AG04450 (cell line): Measurements from ENCODE around the gene MSLN. TPM values are rescaled to one million over a fixed set of nuclear protein-coding genes. Genes with fewer than 3 reads are reported as not detected.
A peak's percentile ranks its signal among the peaks of the same experiment; 100 is the strongest.

Source experiments
- CTCF ChIA-PET: fragments of 300-600, 350-600 bp; formaldehyde crosslinking; extraction: SDS; loops from one replicate; lab custom pipeline; 2022; ENCODE audit warnings: antibody characterized with exemption, inconsistent platforms; lab: Charles Lee
- POLR2A ChIA-PET: fragments of 350-600 bp; formaldehyde crosslinking; extraction: SDS; loops from one replicate; lab custom pipeline; 2021; ENCODE audit warnings: antibody characterized with exemption, inconsistent platforms; lab: Yijun Ruan, JAX
- DNase-seq: peaks from one replicate; pipeline ENCODE4 v3.0.0-alpha.2; 2011; ENCODE audit warnings: low read depth, low spot score
- H3K27ac ChIP-seq: one replicate; pipeline ENCODE4 v1.5.1; 2012; ENCODE audit warnings: low read depth, low read length, control low read depth
- H3K27me3 ChIP-seq: one replicate; pipeline ENCODE4 v1.6.0; 2012; ENCODE audit warnings: low read length; ENCODE audit not compliant: control insufficient read depth, insufficient read depth
- H3K4me3 ChIP-seq: 2 replicates; pipeline ENCODE4 v1.5.1; 2011; ENCODE audit warnings: mild to moderate bottlenecking, low read depth, low read length, control low read depth
- H3K9me3 ChIP-seq: 2 replicates; pipeline ENCODE4 v1.5.1; 2012; ENCODE audit warnings: low read length; ENCODE audit not compliant: control insufficient read depth, insufficient read depth
- polyA plus RNA-seq: library from polyadenylated mRNA; depleted of rRNA; stranded (reverse); fragments of >200 nt; gene quantifications from 2 replicates; pipeline ENCODE4 v1.2.3, GENCODE V29; 2011
- TF ChIP-seq, protein P1 (sequence below): IDR thresholded peaks from 2 replicates; pipeline ENCODE4 v1.5.1; 2011; ENCODE audit warnings: low read depth, low read length, control low read depth, inconsistent platforms

Gene MSLN
- polyA plus RNA-seq, 1 experiment = 0.11 TPM

DNA sequence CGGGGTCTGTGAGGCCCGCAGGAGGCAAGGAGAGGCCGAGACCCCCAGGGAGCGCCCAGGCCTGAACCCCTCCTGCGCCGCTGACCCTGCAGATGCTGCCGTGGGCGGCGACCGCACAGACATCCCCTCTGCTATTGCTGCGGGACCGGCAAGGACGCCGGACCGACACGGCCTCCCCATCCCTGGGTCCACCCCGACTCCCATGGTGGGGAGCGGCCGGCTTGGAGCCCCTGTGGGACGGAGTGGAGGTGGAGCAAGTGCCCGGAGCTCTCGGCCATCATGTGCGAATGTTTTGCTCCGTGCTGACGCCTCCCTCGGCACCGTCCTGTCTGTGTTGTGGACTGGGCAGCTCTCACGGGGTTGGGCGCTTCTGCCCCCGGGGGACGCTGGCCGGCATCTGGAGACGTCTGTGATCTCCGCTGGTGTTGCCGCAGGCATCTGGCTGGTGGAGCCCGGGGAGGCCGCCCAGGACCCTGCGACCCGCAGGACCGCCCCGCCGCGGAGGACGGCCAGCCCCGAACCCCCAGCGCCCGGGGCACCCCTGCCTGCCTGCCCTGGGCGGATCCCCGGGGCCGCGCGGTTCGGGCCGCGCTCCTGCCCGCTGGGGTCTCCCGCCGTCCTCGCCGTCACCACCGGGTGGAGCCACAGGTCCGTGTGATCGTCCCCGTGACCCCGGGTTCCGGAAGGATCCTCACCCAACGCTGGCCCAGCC, 52.8 kb downstream of the MSLN start:
- Histone ChIP-seq H3K27ac (no peak overlapping the region), H3K9me3 (peaks cover 28% of the 10 kb centered on the region), H3K27me3 (peaks cover 18% of the 10 kb centered on the region), H3K4me3 (peak overlapping the region; percentile 27; the same call in 1 of the 2 replicates)
- TF ChIP-seq, protein P1, sequence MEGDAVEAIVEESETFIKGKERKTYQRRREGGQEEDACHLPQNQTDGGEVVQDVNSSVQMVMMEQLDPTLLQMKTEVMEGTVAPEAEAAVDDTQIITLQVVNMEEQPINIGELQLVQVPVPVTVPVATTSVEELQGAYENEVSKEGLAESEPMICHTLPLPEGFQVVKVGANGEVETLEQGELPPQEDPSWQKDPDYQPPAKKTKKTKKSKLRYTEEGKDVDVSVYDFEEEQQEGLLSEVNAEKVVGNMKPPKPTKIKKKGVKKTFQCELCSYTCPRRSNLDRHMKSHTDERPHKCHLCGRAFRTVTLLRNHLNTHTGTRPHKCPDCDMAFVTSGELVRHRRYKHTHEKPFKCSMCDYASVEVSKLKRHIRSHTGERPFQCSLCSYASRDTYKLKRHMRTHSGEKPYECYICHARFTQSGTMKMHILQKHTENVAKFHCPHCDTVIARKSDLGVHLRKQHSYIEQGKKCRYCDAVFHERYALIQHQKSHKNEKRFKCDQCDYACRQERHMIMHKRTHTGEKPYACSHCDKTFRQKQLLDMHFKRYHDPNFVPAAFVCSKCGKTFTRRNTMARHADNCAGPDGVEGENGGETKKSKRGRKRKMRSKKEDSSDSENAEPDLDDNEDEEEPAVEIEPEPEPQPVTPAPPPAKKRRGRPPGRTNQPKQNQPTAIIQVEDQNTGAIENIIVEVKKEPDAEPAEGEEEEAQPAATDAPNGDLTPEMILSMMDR = peak; percentile 54
- ChIA-PET CTCF (interaction anchor here (0.7 to 1.1 kb wide), 2 partner anchors 243 to 290 kb away, joined by 3 read pairs; no protein-coding TSS in a partner anchor), POLR2A (no interaction called here)
- DNase-seq = no peak

DNA sequence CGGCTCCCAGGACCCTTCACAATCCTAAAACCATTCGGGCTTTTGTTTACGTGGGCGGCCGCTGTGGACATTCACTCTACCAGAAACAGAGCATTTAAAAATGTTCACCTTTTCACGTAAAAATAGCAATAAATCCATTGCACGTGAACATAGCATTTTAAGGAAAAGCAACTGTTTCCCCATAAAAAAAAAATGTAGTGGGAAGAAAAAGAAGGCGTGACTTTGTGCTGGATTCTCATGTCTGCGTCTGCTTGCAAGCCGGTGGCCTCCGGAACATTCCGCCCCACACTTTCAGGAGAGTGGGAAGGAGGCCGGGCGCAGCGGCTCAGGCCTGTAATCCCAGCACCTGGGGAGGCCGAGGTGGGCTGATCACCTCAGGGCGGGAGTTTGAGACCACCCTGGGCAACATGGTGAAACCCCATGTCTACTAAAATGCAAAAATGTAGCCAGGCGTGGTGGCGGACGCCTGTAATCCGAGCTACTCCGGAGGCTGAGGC, 53.4 kb downstream of the MSLN start:
- DNase-seq = no peak
- ChIA-PET CTCF (interaction anchor here (0.8 to 2.1 kb wide), 2 partner anchors 241 to 243 kb away, joined by 3 to 11 read pairs; no protein-coding TSS in a partner anchor), POLR2A (no interaction called here)
- peaks cover 19% of the 10 kb centered on the region for H3K27me3 ChIP-seq
- H3K4me3 ChIP-seq = no peak overlapping the region
- H3K27ac ChIP-seq = no peak overlapping the region
- TF ChIP-seq, protein P1 = no peak
- H3K9me3 ChIP-seq = peaks cover 22% of the 10 kb centered on the region

DNA sequence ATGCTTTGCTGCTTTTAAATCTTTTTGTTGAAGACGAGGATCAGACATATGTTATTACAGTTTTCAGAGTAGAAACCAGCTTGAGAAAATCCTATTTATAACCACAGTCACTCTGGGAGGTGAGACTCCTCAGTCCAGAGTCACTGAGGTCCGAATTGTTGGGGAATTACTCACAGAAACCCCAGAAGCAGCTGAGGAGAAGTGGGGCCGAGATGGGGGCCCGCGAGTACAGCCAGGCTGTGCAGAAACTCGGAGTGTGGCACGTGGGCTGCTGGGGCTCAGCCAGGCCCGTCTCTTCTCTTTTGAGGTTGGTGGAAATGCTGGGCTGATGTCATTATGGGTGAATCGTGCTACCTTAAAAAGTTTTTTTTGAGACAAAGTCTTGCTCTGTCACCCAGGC, 54.4 kb downstream of the MSLN start:
- H3K27ac ChIP-seq = peak overlapping the region; percentile 11
- POLR2A ChIA-PET = no interaction called here
- TF ChIP-seq, protein P1 = no peak

DNA sequence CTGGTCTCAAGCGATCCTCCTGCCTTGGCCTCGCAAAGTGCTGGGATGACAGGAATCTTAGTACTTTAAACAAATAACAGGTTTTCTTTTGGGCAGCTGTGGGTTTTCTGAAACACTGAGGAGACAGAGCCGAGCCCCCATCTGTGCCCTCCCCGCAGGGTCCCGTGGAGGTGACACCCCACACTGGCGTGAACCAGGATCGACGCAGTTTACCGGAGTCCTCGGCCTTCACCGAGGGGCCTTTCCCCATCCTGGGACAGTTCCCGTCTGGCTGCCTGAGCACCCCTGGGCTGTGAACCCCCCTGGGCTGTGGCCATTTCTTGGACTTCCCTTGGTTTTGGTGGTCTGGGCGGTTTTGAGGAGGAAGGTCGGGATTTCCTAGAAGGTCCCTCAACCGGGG, 55.3 kb downstream of the MSLN start:
- Histone ChIP-seq H3K27me3 (peaks cover 19% of the 10 kb centered on the region), H3K4me3 (no peak overlapping the region), H3K9me3 (peaks cover 16% of the 10 kb centered on the region; the same call in 1 of the 2 replicates), H3K27ac (no peak overlapping the region)
- ChIA-PET CTCF (interaction anchor here (1.2 to 2.1 kb wide), 2 partner anchors 239 to 242 kb away, joined by 4 to 11 read pairs; no protein-coding TSS in a partner anchor), POLR2A (no interaction called here)
- TF ChIP-seq, protein P1 = no peak
- DNase-seq = no peak

More for the DNA sequence above, 54.4 kb downstream of the MSLN start:
- DNase-seq = peak; percentile 26
- CTCF ChIA-PET = interaction anchor here (0.7 to 2.1 kb wide), 3 partner anchors 99 to 242 kb away, joined by 3 to 11 read pairs (median 4); no protein-coding TSS in a partner anchor
- peaks cover 19% of the 10 kb centered on the region for H3K27me3 ChIP-seq
- H3K9me3 ChIP-seq = peaks cover 16% of the 10 kb centered on the region; the same call in 1 of the 2 replicates
- H3K4me3 ChIP-seq = no peak overlapping the region
